GM10266 (cell line): ENCODE results near the gene RAD21L1.

ENCODE experiments used
- DNase-seq: peaks from one replicate; pipeline ENCODE4 v3.0.0; 2012; ENCODE audit errors: extremely low spot score
- CTCF ChIP-seq: IDR thresholded peaks from 2 replicates; pipeline ENCODE4 v1.5.1; 2012; ENCODE audit warnings: mild to moderate bottlenecking, low read depth; ENCODE audit not compliant: control insufficient read depth, insufficient read depth; ENCODE audit errors: missing control alignments

Gene RAD21L1

GRCh38 chr20:1281279-1282057, 55.6 kb downstream of the RAD21L1 start:
- no peak for DNase-seq
- no peak for TF ChIP-seq CTCF

GRCh38 chr20:1282966-1283365, 57.1 kb downstream of the RAD21L1 start:
- DNase-seq: no peak
- no peak for TF ChIP-seq CTCF

DNA sequence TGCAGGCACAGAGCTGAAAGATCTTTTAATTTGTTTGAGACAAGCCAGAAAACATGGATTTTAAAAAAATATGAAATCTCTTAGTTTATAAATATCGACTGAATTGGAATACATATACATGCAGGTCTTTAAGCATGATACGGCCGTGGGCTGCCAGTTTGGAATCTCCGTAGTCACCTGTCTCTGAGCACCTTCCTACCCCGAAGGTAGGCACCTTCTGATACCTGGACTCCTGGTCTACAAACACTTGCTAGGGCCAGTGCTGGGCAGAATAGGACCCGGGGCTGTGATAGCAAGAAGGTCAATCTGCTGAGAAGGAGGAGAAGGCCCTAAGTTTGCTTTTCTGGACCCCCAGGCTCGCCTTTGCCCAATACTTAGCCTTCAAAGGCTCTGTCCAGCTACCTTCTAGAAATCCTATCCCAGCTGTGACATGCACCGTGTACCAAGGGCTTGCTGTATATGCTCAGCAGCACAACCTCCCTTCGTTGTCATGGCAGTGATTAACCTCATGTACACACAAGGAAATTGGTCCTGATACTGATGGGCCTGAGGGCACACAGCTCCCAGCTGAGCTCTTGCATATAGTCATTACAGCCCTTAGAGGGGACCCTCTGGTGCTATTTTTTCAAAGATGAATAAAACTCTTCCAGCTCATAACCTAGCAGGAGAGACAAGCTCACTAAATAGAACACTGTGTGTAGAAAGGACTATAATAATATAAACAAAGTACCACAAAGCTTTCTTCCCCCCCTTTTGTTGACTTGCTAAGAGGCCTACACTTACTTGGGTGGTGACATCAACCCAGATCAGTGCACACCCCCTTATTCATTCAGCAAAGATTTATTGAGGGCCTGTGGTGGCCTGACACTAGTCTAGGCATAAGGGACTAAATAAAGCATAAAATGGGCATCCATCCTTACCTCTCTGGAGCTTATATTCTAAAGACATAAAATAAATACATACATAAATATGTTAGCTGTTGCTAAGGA, 58.0 kb downstream of the RAD21L1 start:
- TF ChIP-seq CTCF: no peak
- no peak for DNase-seq

DNA sequence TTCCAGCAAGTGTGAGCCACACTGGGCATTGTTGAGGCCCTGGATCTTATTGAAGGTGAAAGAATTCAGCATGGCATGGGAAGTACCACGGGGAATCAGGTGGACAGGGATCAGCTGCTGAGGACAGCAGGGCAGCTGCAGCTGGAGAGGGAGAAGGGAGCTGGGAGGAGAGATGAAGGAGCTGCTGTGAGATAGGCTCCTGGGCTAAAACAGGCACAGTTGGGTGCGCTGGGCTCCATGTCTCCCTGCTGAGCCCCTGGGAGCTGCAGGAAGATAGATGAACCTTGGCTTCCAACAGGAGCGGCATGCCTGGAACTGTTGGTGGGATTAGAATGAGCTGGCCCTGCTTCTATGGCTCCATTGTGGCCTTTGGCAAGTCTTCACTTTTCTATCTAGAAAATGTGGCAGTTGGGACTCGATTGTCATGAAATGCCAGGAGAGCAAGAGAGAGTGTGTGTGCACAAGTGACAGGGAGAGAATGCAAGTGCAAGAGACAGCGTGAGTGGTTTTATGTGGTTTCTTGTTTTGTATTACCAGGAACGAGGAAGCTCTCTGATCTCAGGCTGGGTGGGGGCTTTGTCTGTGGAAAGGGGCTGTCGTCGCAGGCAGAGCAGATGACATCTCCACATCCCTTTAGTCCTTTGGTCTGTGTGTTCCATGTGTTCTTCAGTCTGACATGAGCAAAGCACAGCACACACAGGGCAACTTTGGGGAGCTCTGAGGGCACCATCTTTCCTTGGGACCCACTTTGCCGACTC, 60.6 kb downstream of the RAD21L1 start:
- no peak for TF ChIP-seq CTCF
- no peak for DNase-seq

GRCh38 chr20:1287306-1287705, 61.5 kb downstream of the RAD21L1 start:
- TF ChIP-seq CTCF: no peak
- no peak for DNase-seq

DNA sequence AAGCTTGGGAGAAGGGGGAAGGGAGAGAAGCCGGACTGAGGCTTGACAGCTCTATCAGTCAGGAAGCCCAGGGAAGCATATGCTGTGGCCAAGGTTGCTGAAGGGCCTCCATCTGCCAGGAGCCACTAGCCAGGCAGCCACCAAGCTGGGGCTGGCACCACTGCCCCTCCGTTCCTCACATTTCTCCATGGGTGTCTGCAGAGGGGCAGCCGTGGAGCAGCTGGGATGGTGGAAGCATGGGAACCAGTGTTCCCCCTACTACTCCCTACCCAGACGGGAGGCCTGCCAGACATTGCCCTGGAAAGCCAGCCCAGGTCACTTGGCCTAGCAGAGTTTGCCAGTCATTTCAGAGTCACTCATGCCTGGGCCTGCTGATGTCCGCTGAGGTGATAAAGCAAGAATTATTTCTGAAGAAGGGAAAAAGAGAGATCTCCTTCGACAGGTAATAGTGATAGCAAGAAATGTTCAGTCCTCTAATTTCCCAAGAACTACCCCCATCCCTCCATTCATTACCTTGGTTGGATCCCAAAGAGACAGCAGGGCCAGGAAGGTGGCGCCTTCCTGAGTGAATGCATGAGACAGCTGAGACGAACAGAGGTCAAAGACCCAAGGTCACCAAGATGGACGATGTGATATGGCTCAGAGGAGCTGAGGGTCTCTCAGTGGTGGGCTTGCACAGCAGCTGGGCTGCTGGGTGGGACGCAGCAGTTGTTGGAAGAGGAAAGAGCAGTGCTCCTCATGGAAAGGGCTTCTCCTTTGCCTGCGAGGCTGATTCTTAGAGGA, 62.1 kb downstream of the RAD21L1 start:
- TF ChIP-seq CTCF: no peak
- no peak for DNase-seq
